HG03439 (cell line): ENCODE results near the gene FAM83G.
A peak's percentile ranks its signal among the peaks of the same experiment; 100 is the strongest.
"Not testable (repeated sequence)": the region's sequence is repeated elsewhere in the genome, so short reads cannot be mapped to it uniquely, and the experiment has no call there.

ENCODE experiments used
- ATAC-seq: cut with Tn5 transposase; IDR thresholded peaks from one replicate; pipeline ENCODE4 v1.9.1; 2021; ENCODE audit warnings: mild to moderate bottlenecking, moderate library complexity; ENCODE audit not compliant: unreplicated experiment

FAM83G gene

DNA sequence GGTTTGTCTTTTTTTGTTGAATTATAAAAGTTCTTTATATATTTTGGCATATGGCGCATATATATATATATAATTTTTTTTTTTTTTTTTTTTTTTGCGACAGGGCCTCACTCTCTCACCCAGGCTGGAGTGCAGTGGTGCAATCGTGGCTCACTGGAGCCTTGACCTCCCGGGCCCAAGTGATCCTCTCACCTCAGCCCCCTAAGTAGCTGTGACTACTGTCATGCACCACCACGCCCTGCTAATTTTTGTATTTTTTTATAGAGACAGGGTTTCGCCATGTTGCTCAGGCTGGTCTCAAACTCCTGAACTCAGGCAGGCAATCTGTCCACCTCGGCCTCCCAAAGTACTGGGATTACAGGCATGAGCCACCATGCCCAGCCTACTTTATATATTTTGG lies 82.0 kb downstream of the FAM83G start:
- not testable (repeated sequence) for ATAC-seq

GRCh38 chr17:18921912-18922451 lies 82.6 kb downstream of the FAM83G start:
- ATAC-seq, result peak; percentile 55

DNA sequence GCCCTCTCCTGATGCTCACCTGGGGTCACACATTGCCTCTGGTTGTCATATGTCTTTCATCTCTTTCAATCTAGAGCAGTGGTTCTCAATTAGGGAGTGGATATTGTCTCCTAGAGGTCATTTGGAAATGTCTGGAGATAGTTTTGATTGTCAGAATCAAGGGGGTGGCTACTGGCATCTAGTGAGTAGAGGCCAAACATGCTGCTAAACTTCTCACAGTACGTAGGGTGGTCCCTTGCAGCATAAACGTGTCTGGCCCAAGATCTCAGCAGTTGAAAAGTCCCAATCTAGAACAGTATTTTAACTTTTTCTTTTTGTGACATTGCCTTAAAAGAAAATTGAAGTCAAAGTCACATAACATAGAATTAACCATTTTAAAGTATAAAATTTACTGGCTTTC lies 83.1 kb downstream of the FAM83G start:
- no peak for ATAC-seq

DNA sequence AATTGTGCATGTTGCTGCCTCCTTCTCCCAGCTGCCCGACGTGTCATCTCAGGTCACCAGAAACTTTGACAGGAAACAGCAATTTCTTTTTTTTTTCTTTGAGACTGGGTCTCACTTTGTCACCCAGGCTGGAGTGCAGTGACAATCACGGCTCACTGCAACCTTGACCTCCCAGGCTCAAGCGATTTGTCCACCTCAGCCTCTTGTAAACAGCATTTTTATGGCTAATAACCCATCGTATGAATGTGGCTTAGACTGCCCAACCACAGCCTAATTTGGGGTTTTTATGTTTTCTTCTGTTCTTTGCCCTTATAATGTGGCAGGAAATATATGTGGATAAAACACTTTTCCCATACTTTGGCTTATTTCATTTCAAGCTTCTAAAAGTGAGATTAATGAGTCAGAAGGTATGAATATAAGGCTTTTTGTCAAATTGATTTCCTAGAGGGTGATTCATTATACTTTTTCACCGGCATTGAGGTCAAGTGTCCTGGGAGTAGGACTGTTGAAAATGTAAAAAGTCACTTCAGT lies 83.6 kb downstream of the FAM83G start:
- no peak for ATAC-seq

DNA sequence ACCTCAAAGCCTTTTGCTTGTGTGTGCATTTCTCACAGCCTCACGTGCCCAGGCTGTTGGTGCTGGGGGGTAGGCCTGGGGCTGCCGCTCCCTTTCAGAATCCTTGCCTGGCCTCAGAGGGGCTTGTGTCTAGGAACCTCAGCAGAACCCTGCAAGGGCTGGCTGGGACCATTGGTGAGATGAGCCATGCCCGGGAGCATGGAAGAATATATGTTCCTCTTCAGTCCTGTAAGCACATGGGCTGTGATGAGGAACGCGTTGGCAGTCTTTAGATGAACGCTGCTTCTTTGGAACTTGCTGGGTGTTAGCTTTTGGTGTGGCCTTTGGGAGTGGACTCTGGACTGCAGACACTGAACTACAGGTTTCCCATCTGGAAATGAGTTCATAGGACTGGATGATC lies 84.6 kb downstream of the FAM83G start:
- no peak for ATAC-seq
